Heart right ventricle (tissue), 16 donors: ENCODE data around the gene NMT2. TPM values are rescaled to one million over a fixed set of nuclear protein-coding genes. Genes with fewer than 3 reads are reported as not detected.

Experiments
- ATAC-seq, 8 donors: fragments of 200-7000 bp; cut with Tn5 transposase; one replicate each; pipeline ENCODE4 v1.9.1; 2020; ENCODE audit warnings: mild to moderate bottlenecking in 8 of 8, moderate library complexity in 8 of 8, moderate number of reproducible peaks in 1 of 8
- DNase-seq, 2 donors: peaks; one replicate each; pipeline ENCODE4 v3.0.0-alpha.2; 2020
- H3K27ac ChIP-seq, 10 donors: fragments of 200-600 bp; sonication (generic) in 2 of 10; one replicate each; pipeline versions ENCODE4 v1.5.0 to v1.8.0; 2020 to 2022; ENCODE audit warnings: mild to moderate bottlenecking in 3 of 10
- H3K27me3 ChIP-seq, 7 donors: fragments of 200-600 bp; one replicate each; pipeline ENCODE4 v1.8.0; 2021 to 2022; ENCODE audit warnings: mild to moderate bottlenecking in 2 of 7
- H3K36me3 ChIP-seq, 9 donors: fragments of 200-600 bp; sonication (generic) in 1 of 9; one replicate each; pipeline versions ENCODE4 v1.5.0 to v1.8.0; 2020 to 2022; ENCODE audit warnings: mild to moderate bottlenecking in 2 of 9
- H3K4me1 ChIP-seq, 9 donors: fragments of 200-600 bp; sonication (generic) in 1 of 9; one replicate each; pipeline versions ENCODE4 v1.5.0 to v1.8.0; 2020 to 2022; ENCODE audit warnings: mild to moderate bottlenecking in 4 of 9
- H3K4me3 ChIP-seq, 10 donors: fragments of 200-600 bp; sonication (generic) in 2 of 10; one replicate each; pipeline versions ENCODE4 v1.5.0 to v1.8.0; 2020 to 2022; ENCODE audit warnings: mild to moderate bottlenecking in 7 of 10, moderate library complexity in 2 of 10
- H3K9me3 ChIP-seq, 11 donors: fragments of 200-600 bp in 10 of 11; sonication (generic) in 2 of 11; one replicate each; pipeline versions ENCODE4 v1.5.0 to v1.8.0; 2013 to 2022; ENCODE audit warnings: mild to moderate bottlenecking in 2 of 11, control low read depth in 1 of 11, moderate library complexity in 1 of 11
- CTCF ChIP-seq, 9 donors: fragments of 200-600 bp; sonication (generic) in 2 of 9; IDR thresholded peaks; one replicate each; pipeline versions ENCODE4 v1.5.0 to v1.8.0; 2021 to 2022; ENCODE audit warnings: antibody characterized with exemption in 9 of 9, mild to moderate bottlenecking in 5 of 9, moderate library complexity in 1 of 9
- WGBS, 2 donors: extraction: QIAGEN DNeasy Blood & Tissue Kit; methylation state at CpG; one replicate each; pipeline ENCODE4 v1.1.7; 2013; ENCODE audit warnings: inconsistent platforms in 1 of 2; 5-methylcytosine and 5-hydroxymethylcytosine counted together
- intact Hi-C, 10 donors: fragments of 100-400 bp; cut with DNase I; formaldehyde crosslinking; loops; one replicate each; pipeline versions ENCODE4 v1.11.1 to v1.14.2; 2022
- polyA plus RNA-seq, 2 donors: library from polyadenylated mRNA; stranded (reverse); fragments of 200-250 nt; gene quantifications; one replicate each; pipeline ENCODE4 v1.2.3, GENCODE V29; 2013
- total RNA-seq, 10 donors: library from RNA; stranded (reverse); fragmentation: NEBNext Ultra II Directional in 3 of 10; extraction: Animal tissue kit (Norgen Biotek cat#: 25700) in 3 of 10; gene quantifications; one replicate each; pipeline versions ENCODE4 v1.2.1 to v1.2.4, GENCODE V29; 2021 to 2023
- donor health status: Arrhythmogenic right ventricular cardiomyopathy.
- donor health status: ischemic (EF 13 %, LVEDD 7.1; RV severe dilation, severe dysfunction).
- donor health status: healthy with polysubstance abuse.
- donor health status: DM: no; HTN: yes; CAD: no.
- donor health status: DM: no; HTN: no; CAD: no.
- donor health status: ischemic (EF 25% LVEDD 6.9; RV normal size, moderate dysfunction).
- donor health status: ischemic (EF 25% LVEDD 5.7; RV mildly dilated, moderate dysfunction).
- donor health status: healthy.
- donor health status: DM: yes; HTN: yes; CAD: no.
- donor health status: Ischemic cardiomyopathy.
- donor health status: ischemic (EF 35%, LVEDD 5.7; RV mildly dilated, moderate dysfunction).
- donor health status: nonischemic (EF 11% LVEDD 7.7; RV severe dilation, severe dysfunction).
- donor health status: DM: yes; HTN: yes; CAD: no.
- donor health status: PGD.
- donor health status: ischemic (EF 29% LVEDD 5.4; RV normal size, mild dysfunction).
- donor health status: nonischemic (EF 23%, LVEDD 6.1; RV moderate dilation, normal function).

The NMT2 gene
- total and polyA plus RNA-seq, 12 donors = 6.1 to 14.5 (median 11.6) TPM

GRCh38 chr10:15197276-15197675 is 28.8 kb upstream of the NMT2 start:
- Histone ChIP-seq H3K27me3 (peaks cover 0 to 1% (median 0%) of the 10 kb centered on the region in 7 donors), H3K27ac (peak overlapping the region in 3 of 10 donors; percentile 13 to 45 (median 45)), H3K4me3 (no peak overlapping the region), H3K9me3 (peaks cover 0 to 13% (median 0%) of the 10 kb centered on the region in 11 donors), H3K4me1 (peaks cover 0 to 48% (median 13%) of the 10 kb centered on the region in 9 donors), H3K36me3 (no peaks in the 10 kb centered on the region)
- WGBS, 2 donors = 33 to 38% methylated on average over 2 of the region's 2 CpGs
- intact Hi-C loops = no loop called here
- TF ChIP-seq CTCF (IDR thresholded peaks at IDR 0.05) = no peak
- no peak for DNase-seq
- ATAC-seq = peak in 2 of 8 donors; percentile 48

- Histone ChIP-seq H3K4me1 (peaks cover 0 to 38% (median 12%) of the 10 kb centered on the region in 9 donors), H3K36me3 (no peaks in the 10 kb centered on the region), H3K27me3 (peaks cover 0 to 5% (median 0%) of the 10 kb centered on the region in 7 donors), H3K4me3 (peak overlapping the region in 8 of 10 donors; percentile 19 to 48 (median 36)), H3K9me3 (peaks cover 0 to 13% (median 0%) of the 10 kb centered on the region in 11 donors), H3K27ac (peak overlapping the region in 7 of 10 donors; percentile 7 to 61 (median 52))
- TF ChIP-seq CTCF (IDR thresholded peaks at IDR 0.05) = no peak
- 47 to 51% methylated on average over 12 of the region's 12 CpGs for WGBS, 2 donors
- DNase-seq (peak in 1 of 2 donors; percentile 48), ATAC-seq (peak in 6 of 8 donors; percentile 37 to 59 (median 53))
- intact Hi-C loops = loop anchor here in 1 of 10 donors (1.0 kb wide), 1 partner anchor 27 kb away; no protein-coding TSS in a partner anchor
Measured at GRCh38 chr10:15196021-15196834, 27.7 kb upstream of the NMT2 start.

GRCh38 chr10:15189133-15189885 is 20.8 kb upstream of the NMT2 start:
- H3K27ac ChIP-seq = no peak overlapping the region
- DNase-seq (no peak), ATAC-seq (no peak)
- intact Hi-C loops = no loop called here
- H3K4me3 ChIP-seq = no peak overlapping the region
- peaks cover 0 to 5% (median 0%) of the 10 kb centered on the region in 7 donors for H3K27me3 ChIP-seq
- no peaks in the 10 kb centered on the region for H3K36me3 ChIP-seq
- no peak for TF ChIP-seq CTCF (IDR thresholded peaks at IDR 0.05)
- WGBS, 2 donors = 91 to 96% methylated on average over 11 of the region's 11 CpGs
- H3K4me1 ChIP-seq = peaks cover 0 to 7% (median 0%) of the 10 kb centered on the region in 9 donors
- no peaks in the 10 kb centered on the region for H3K9me3 ChIP-seq

GRCh38 chr10:15188603-15189002 is 20.1 kb upstream of the NMT2 start:
- DNase-seq (no peak), ATAC-seq (no peak)
- H3K4me1 ChIP-seq = peaks cover 0 to 7% (median 0%) of the 10 kb centered on the region in 9 donors
- H3K9me3 ChIP-seq = no peaks in the 10 kb centered on the region
- WGBS, 2 donors = 92 to 94% methylated on average over 5 of the region's 5 CpGs
- no peaks in the 10 kb centered on the region for H3K36me3 ChIP-seq
- peaks cover 0 to 5% (median 0%) of the 10 kb centered on the region in 7 donors for H3K27me3 ChIP-seq
- H3K4me3 ChIP-seq = no peak overlapping the region
- no peak overlapping the region for H3K27ac ChIP-seq
- no peak for TF ChIP-seq CTCF (IDR thresholded peaks at IDR 0.05)
- intact Hi-C loops = no loop called here
